K562 (cell line): ENCODE measurements around the gene UFSP1. TPM values are rescaled to one million over a fixed set of nuclear protein-coding genes. Genes with fewer than 3 reads are reported as not detected.

ENCODE experiments used
- DACH1 ChIP-seq: fragments of 450-650 bp; IDR thresholded peaks from 2 replicates; pipeline ENCODE4 v1.6.1; 2018; ENCODE audit not compliant: partially characterized antibody
- ELF2 ChIP-seq: fragments of 250-450 bp; sonication (Bioruptor Pico); IDR thresholded peaks from 2 replicates; pipeline ENCODE4 v1.5.0; 2021; ENCODE audit warnings: mild to moderate bottlenecking
- ETV5 ChIP-seq: sonication (generic); formaldehyde crosslinking; IDR thresholded peaks from 2 replicates; pipeline ENCODE4 v1.4.0; 2020; ENCODE audit warnings: low read depth, mild to moderate bottlenecking, missing genetic modification reagents
- FOS ChIP-seq: IDR thresholded peaks from 3 replicates; pipeline ENCODE4 v1.6.1; 2011; ENCODE audit not compliant: insufficient read length; ENCODE audit errors: extremely low read depth
- FOXP1 ChIP-seq: sonication (generic); formaldehyde crosslinking; IDR thresholded peaks from 2 replicates; pipeline ENCODE4 v1.8.0; 2022; ENCODE audit warnings: mild to moderate bottlenecking, missing genetic modification reagents
- HDAC3 ChIP-seq: fragments of 450-650 bp; IDR thresholded peaks from 2 replicates; pipeline ENCODE4 v1.6.1; 2018; ENCODE audit warnings: borderline replicate concordance, mild to moderate bottlenecking, moderate library complexity; ENCODE audit not compliant: partially characterized antibody
- KAT7 ChIP-seq: sonication (generic); formaldehyde crosslinking; IDR thresholded peaks from 2 replicates; pipeline ENCODE4 v1.8.0; 2022; ENCODE audit warnings: missing genetic modification reagents, mild to moderate bottlenecking, borderline replicate concordance
- MAX ChIP-seq: sonication (generic); formaldehyde crosslinking; IDR thresholded peaks from 2 replicates; pipeline ENCODE4 v1.9.0; 2022; ENCODE audit warnings: mild to moderate bottlenecking, missing genetic modification reagents
- PBX2 ChIP-seq, 2 experiments: IDR thresholded peaks in 1 of 2; conservative IDR thresholded peaks in 1 of 2; 2 replicates each; pipeline ENCODE4 v1.6.1; 2016; ENCODE audit warnings: low read depth in 2 of 2, mild to moderate bottlenecking in 1 of 2, missing compliant biosample characterization in 1 of 2, missing genetic modification characterization in 1 of 2, moderate library complexity in 1 of 2
- RUNX1 ChIP-seq: sonication (generic); IDR thresholded peaks from 2 replicates; pipeline ENCODE4 v1.6.1; 2016; ENCODE audit warnings: antibody characterized with exemption, low read depth
- SIRT6 ChIP-seq: IDR thresholded peaks from one replicate; pipeline ENCODE4 v1.6.1; 2012; ENCODE audit warnings: low read depth, mild to moderate bottlenecking, control low read depth, inconsistent platforms, low read length, moderate library complexity
- SREBF1 ChIP-seq: fragments of 150-350 bp; IDR thresholded peaks from 2 replicates; pipeline ENCODE4 v1.6.1; 2014; ENCODE audit warnings: antibody characterized with exemption, low read depth, low read length, borderline replicate concordance
- SRSF1 ChIP-seq: fragments of 200-400 bp; formaldehyde crosslinking; IDR thresholded peaks from 2 replicates; pipeline ENCODE4 v1.6.1; 2017; ENCODE audit warnings: mild to moderate bottlenecking, low read depth, low read length, moderate library complexity
- STAT5A ChIP-seq: IDR thresholded peaks from 2 replicates; pipeline ENCODE4 v1.6.1; 2012; ENCODE audit warnings: low read length, inconsistent platforms, borderline replicate concordance
- SUPT5H ChIP-seq: fragments of 450-650 bp; IDR thresholded peaks from 2 replicates; pipeline ENCODE4 v1.6.1; 2016
- TCF7 ChIP-seq: sonication (generic); IDR thresholded peaks from 2 replicates; pipeline ENCODE4 v1.6.1; 2016; ENCODE audit warnings: antibody characterized with exemption, borderline replicate concordance
- TCF7L2 ChIP-seq: fragments of 150-350 bp; IDR thresholded peaks from 2 replicates; pipeline ENCODE4 v1.6.1; 2016; ENCODE audit warnings: low read depth, mild to moderate bottlenecking, low read length, moderate library complexity
- TSHZ1 ChIP-seq: fragments of 250-450 bp; sonication (Bioruptor Pico); IDR thresholded peaks from 2 replicates; pipeline ENCODE4 v1.4.0; 2020; ENCODE audit warnings: mild to moderate bottlenecking, moderate library complexity
- ZNF766 ChIP-seq: fragments of 200-800 bp; sonication (Bioruptor generic); conservative IDR thresholded peaks from 2 replicates; pipeline ENCODE4 v1.6.1; 2016; ENCODE audit warnings: missing genetic modification characterization, missing compliant biosample characterization
- ZNF79 ChIP-seq: fragments of 250-450 bp; sonication (Bioruptor Pico); IDR thresholded peaks from 2 replicates; pipeline ENCODE4 v1.4.0; 2020; ENCODE audit warnings: low read depth, mild to moderate bottlenecking, moderate library complexity
- polyA plus RNA-seq, 8 experiments: library from polyadenylated mRNA; depleted of rRNA in 4 of 8; stranded (reverse) in 5 of 8; unstranded in 3 of 8; fragments of >200 nt; fragmentation: Nextera tagmentation in 2 of 8; fragmentation: Illumina TruSeq in 1 of 8; extraction: Ambion mirVana in 2 of 8; extraction: Trizol in 1 of 8; gene quantifications; 2 replicates each; pipeline versions ENCODE4 v1.2.1 to v1.2.3, GENCODE V29; 2011 to 2014; ENCODE audit warnings: inconsistent platforms in 1 of 8, missing spikeins in 1 of 8
- total RNA-seq, 7 experiments: library from RNA; depleted of rRNA in 6 of 7; stranded (reverse); fragments of >200 nt in 6 of 7; fragmentation: Illumina TruSeq in 2 of 7; extraction: Trizol in 2 of 7; gene quantifications; 2 replicates each; pipeline versions ENCODE4 v1.2.1 to v1.2.3, GENCODE V29; 2011 to 2021; ENCODE audit warnings: low replicate concordance in 1 of 7
- TF ChIP-seq, protein P1 (sequence below): sonication (generic); formaldehyde crosslinking; IDR thresholded peaks from 2 replicates; pipeline ENCODE4 v1.8.0; 2022; ENCODE audit warnings: missing genetic modification reagents, mild to moderate bottlenecking, borderline replicate concordance

Gene UFSP1
- total and polyA plus RNA-seq, 9 of the 15 experiments (the other 6 are each of a cell fraction or from before 2014, with no cell fraction given), result 0.50 to 18.8 (median 2.1) TPM

DNA sequence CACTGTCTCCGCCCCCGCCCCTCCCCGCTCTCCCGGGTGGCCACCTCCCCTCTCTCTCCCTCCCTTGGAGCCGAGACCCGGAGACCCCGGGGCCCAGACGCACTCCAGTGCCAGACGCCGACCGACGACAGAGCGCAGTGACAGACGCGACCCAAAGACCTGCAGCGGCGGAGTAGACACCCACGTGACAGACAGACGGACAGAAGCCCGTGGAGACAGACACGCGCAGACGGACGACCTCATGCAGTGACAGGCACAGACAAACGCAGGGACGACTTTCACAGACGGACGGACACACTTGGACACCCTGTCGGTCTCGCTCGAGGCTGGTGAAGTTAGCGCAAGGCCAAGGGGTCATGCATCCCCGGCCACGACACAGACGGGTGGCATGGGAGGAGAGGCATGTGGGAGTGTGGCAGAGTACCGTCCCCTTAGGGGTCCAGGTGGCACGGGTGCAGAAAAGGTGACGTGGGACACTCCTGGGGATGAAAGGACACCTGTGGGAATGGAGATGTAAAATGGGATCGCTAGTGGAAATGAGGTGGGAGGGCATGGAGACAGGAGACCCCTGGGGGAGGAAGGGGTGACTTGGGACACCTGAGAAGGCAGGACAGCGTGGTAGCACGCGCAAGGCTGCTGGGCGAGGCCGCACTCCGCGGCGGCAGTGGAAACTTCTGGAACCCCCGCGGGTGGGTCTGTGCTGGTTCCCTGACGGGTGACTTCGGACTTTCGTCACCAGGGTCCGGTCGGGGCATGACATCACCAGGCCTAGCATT, 6.6 kb upstream of the UFSP1 start (continued):
- TF ChIP-seq SREBF1 (no peak), ELF2 (CRISPR knock-in tag) (no peak), MAX (CRISPR knock-in tag) (peak; percentile 68), RUNX1 (no peak), TSHZ1 (CRISPR knock-in tag) (no peak), SUPT5H (peak; percentile 53; the same call in 1 of the 2 replicates), FOXP1 (CRISPR knock-in tag) (no peak), TCF7 (no peak), ZNF766 (no peak), TCF7L2 (no peak), STAT5A (no peak), DACH1 (no peak), PBX2 (CRISPR knock-in tag; IDR thresholded peaks at IDR 0.05; ENCODE audit: low read depth) (no peak), PBX2 (tag; conservative IDR thresholded peaks at IDR 0.05; ENCODE audit: low read depth) (no peak), FOS (no peak), ZNF79 (no peak), SRSF1 (no peak), ETV5 (no peak), KAT7 (no peak), HDAC3 (no peak), SIRT6 (no peak)
- TF ChIP-seq, protein P1, sequence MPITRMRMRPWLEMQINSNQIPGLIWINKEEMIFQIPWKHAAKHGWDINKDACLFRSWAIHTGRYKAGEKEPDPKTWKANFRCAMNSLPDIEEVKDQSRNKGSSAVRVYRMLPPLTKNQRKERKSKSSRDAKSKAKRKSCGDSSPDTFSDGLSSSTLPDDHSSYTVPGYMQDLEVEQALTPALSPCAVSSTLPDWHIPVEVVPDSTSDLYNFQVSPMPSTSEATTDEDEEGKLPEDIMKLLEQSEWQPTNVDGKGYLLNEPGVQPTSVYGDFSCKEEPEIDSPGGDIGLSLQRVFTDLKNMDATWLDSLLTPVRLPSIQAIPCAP (CRISPR knock-in tag), result no peak
